Measurements from ENCODE around the gene MORC3.
"Not testable (repeated sequence)": the region's sequence is repeated elsewhere in the genome, so short reads cannot be mapped to it uniquely, and the experiment has no call there.

GRCh38 chr21:36342581-36342980 is 22.6 kb downstream of the MORC3 start:
- not testable (repeated sequence) for TF ChIP-seq ZNF138 (tag by site-specific recombination; IDR thresholded peaks at IDR 0.05; ENCODE audit: borderline replicate concordance); ZNF629 (tag by site-specific recombination; IDR thresholded peaks at IDR 0.05); BCL11B (tag by site-specific recombination; IDR thresholded peaks at IDR 0.05; ENCODE audit: low read depth); SETDB1 (IDR thresholded peaks at IDR 0.05; ENCODE audit: insufficient read length, low read length); MEIS1 (CRISPR knock-in tag; IDR thresholded peaks at IDR 0.05; ENCODE audit: borderline replicate concordance); ZNF366 (tag by site-specific recombination; conservative IDR thresholded peaks at IDR 0.05); YY1 (tag by site-specific recombination; IDR thresholded peaks at IDR 0.05); ATF2 (tag by site-specific recombination; IDR thresholded peaks at IDR 0.05; ENCODE audit: low read depth)
- TF ChIP-seq, protein P1, sequence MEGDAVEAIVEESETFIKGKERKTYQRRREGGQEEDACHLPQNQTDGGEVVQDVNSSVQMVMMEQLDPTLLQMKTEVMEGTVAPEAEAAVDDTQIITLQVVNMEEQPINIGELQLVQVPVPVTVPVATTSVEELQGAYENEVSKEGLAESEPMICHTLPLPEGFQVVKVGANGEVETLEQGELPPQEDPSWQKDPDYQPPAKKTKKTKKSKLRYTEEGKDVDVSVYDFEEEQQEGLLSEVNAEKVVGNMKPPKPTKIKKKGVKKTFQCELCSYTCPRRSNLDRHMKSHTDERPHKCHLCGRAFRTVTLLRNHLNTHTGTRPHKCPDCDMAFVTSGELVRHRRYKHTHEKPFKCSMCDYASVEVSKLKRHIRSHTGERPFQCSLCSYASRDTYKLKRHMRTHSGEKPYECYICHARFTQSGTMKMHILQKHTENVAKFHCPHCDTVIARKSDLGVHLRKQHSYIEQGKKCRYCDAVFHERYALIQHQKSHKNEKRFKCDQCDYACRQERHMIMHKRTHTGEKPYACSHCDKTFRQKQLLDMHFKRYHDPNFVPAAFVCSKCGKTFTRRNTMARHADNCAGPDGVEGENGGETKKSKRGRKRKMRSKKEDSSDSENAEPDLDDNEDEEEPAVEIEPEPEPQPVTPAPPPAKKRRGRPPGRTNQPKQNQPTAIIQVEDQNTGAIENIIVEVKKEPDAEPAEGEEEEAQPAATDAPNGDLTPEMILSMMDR (tag by site-specific recombination; IDR thresholded peaks at IDR 0.05) = not testable (repeated sequence)
